ENCODE data around the gene IL1RN. TPM values are rescaled to one million over a fixed set of nuclear protein-coding genes. Genes with fewer than 3 reads are reported as not detected.
"Not testable (repeated sequence)": the region's sequence is repeated elsewhere in the genome, so short reads cannot be mapped to it uniquely, and the experiment has no call there.

IL1RN gene, protein sequence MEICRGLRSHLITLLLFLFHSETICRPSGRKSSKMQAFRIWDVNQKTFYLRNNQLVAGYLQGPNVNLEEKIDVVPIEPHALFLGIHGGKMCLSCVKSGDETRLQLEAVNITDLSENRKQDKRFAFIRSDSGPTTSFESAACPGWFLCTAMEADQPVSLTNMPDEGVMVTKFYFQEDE
- 0.57 TPM for total RNA-seq
- long read RNA-seq, partial matches to known transcripts = 0 of 1 reads
- long read RNA-seq, other reads (novel, unspliced or antisense) = 1 of 1 reads

- DNase-seq = no peak
- intact Hi-C loops (cut with micrococcal nuclease) = no loop called here
These were observed at the start of gene IL1RN for GRCh38 chr2:113126845-113127645. Gene IL1RN (plus strand): TSS chr2:113127598. CDS start chr2:113127625, 27 bp downstream.

DNA sequence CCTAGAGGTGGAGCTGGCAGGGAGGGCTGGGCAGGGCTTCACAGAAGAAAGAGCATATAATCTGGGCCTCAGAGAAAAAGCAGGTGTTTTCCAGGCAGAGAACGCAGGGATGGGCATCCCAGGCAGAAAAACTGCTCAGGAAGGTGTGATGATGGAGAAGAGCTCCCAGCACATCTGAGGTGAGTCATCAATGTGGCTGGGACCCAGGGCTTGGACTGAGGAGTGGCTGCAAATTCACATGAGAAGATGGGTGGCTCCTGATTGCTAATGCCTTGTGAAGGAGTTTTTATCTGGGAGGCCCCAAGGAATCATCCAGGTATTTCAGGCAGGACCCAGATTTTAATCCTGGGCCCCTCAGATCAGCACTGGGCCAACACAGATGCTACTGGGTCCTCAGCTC, 49.5 kb upstream of the IL1RN start:
- no peak for ATAC-seq
- intact Hi-C loops (cut with micrococcal nuclease) = no loop called here
- no peak for DNase-seq

More at GRCh38 chr2:113126845-113127645, at the start of gene IL1RN:
- peak; percentile 59 for ATAC-seq

GRCh38 chr2:113078350-113078839, 49.0 kb upstream of the IL1RN start:
- no peak for DNase-seq
- no peak for ATAC-seq
- intact Hi-C loops (cut with micrococcal nuclease) = no loop called here

DNA sequence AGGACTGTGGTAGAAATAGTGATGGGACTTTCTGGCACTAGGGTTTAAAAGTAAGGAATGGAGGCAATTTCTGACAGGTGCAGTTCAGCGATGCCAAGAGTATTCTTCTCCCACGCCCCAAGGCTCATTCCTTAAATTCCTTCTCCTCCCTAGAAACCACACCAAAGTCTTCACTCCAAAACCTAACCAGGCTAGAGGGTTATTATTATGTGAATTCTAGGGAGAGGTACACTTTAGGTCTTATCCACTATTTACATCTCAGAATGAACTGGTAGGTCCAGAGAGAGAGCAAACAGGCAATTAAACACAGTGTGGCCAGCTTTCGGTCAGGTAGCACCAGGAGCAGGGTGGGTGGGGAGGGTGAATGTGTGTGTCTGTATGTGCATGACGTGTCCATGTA, 48.3 kb upstream of the IL1RN start:
- no peak for ATAC-seq
- DNase-seq = no peak
- intact Hi-C loops (cut with micrococcal nuclease) = no loop called here

- DNase-seq = no peak
- peak; percentile 42 for ATAC-seq
- intact Hi-C loops (cut with micrococcal nuclease) = no loop called here
These were observed 47.3 kb upstream of the IL1RN start for GRCh38 chr2:113080134-113080533.

DNA sequence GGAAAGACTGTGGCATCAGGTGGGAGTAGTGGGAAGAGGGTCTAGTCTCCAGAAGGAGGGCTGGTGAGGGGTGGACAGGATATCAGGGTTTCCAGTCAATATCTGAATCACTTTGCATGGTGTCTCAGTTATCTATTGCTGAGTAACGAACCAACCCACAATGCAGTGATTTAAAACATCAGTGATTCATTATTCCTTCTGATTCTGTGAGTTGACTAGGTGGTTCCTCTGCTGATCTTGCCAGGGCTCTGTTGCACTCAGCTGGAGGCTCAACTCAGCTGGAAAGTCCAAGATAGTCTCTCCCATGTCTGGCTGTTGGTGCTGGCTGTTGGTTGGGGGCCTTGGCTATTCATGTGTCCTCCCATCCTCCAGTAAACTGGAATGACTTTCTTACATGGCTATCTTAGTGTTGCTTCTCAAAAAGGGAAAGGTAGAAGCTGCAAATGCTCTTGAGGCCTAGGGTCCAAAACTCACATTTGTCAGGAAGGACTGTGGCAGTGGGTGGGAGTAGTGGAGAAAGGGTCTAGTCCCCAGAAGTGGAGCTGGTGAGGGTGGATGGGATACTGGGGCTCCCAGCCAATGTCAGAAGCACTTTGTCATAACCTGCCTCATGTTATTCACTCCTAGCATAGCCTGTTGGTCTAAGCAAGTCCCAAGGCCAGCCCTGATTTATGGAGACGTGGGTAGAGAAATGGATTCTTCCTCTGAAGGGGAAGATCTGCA, 45.7 kb upstream of the IL1RN start:
- intact Hi-C loops (cut with micrococcal nuclease) = no loop called here
- DNase-seq (no peak), ATAC-seq (no peak)

GRCh38 chr2:113083296-113083695, 44.1 kb upstream of the IL1RN start:
- intact Hi-C loops (cut with micrococcal nuclease) = no loop called here
- no peak for DNase-seq

GRCh38 chr2:113084249-113085000, 43.0 kb upstream of the IL1RN start:
- ATAC-seq = no peak
- no peak for DNase-seq
- intact Hi-C loops (cut with micrococcal nuclease) = no loop called here

More at GRCh38 chr2:113083296-113083695, 44.1 kb upstream of the IL1RN start:
- no peak for ATAC-seq

DNA sequence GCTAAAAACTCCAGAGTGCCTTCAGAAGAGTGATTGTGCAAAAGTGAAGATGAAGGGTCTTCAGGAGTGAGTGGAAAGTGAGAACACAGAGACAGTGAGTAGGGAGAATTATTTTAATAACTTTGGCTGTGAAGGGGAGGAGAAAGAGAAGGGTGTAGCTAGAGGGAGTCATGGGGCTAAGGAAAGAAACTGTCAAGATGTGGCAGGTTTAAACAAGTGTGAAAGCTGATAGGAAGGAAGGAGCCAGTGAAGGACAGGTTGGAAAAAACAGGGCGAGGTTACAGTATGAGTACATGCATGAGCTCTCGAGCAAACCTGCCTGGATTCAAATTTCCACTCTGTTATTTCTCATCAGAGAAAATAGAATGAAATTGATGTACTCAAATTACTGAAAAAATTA, 41.9 kb upstream of the IL1RN start:
- ATAC-seq = no peak
- intact Hi-C loops (cut with micrococcal nuclease) = no loop called here
- DNase-seq = no peak

- intact Hi-C loops (cut with micrococcal nuclease) = no loop called here
These were observed 39.0 kb upstream of the IL1RN start for GRCh38 chr2:113088213-113088992.

GRCh38 chr2:113089916-113090315, 37.5 kb upstream of the IL1RN start:
- intact Hi-C loops (cut with micrococcal nuclease) = no loop called here
- ATAC-seq = no peak

More at GRCh38 chr2:113088213-113088992, 39.0 kb upstream of the IL1RN start:
- no peak for ATAC-seq
- DNase-seq = no peak

GRCh38 chr2:113091231-113091896, 36.0 kb upstream of the IL1RN start:
- intact Hi-C loops (cut with micrococcal nuclease) = no loop called here
- DNase-seq (no peak), ATAC-seq (no peak)

More at GRCh38 chr2:113089916-113090315, 37.5 kb upstream of the IL1RN start:
- no peak for DNase-seq

DNA sequence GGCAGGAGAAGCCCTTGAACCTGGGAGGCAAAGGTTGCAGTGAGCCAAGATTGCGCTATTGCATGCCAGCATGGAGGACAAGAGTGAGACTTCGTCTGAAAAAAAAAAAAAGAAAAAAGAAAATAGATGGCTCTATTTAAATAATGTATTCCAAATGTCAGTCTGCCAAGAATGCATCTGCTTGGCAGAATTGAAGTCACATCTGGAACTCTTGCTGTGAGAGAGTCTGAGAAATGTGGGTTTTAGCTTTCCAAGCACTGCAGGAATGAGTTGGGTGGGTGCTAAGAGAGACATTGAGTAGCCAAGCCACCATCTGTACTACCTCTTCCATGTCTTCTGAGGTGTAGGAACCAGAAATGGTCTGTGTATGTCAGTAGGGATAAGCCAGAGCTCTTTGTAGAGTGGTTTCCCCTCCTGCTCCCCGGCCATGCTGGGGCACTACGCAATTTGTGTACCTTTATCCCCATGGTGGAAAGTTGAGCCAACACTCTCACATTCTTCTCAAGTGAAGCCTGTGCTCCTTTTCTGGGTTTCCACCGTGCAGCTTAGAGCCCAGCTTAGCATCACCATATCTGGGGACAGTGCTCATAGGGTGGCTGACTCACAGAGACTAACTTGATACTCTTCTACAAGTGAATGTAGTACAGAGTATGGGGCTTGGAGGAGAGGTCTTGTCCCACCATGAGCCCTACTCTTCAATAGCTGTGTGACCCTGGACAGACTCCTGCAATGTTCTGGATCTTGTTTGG, 34.4 kb upstream of the IL1RN start:
- intact Hi-C loops (cut with micrococcal nuclease) = no loop called here
- DNase-seq (no peak), ATAC-seq (no peak)

DNA sequence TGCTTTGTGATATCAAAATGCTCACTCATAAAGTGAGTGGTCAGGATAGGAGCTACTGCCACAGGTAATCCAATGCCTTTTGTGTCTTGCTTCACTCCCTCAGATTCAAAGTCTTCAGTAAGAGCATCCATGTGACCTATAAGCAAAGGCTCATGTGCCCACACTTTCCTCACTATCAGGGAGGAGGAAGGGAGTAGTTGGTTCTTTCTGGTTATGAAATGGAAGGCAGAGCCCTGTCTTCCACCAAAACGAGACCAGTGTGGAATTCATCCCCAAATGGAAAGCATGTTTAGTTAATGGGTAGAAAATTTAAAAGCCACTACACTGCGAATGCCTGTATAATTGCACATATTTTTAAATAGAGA, 33.8 kb upstream of the IL1RN start:
- ATAC-seq (no peak), DNase-seq (no peak)
- intact Hi-C loops (cut with micrococcal nuclease) = no loop called here

DNA sequence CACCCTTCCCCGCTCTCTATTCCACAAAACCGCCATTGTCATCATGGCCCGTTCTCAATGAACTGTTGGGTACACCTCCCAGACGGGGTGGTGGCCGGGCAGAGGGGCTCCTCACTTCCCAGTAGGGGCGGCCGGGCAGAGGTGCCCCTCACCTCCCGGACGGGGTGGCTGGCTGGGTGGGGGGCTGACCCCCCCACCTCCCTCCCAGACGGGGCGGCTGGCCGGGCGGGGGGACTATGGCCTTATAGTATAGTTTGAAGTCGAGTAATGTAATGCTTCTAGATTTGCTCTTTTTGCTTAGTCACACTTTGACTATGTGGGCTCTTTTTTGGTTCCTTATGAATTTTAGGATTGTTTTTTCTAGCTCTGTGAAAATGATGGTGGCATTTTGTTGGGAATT, 31.1 kb upstream of the IL1RN start:
- intact Hi-C loops (cut with micrococcal nuclease); DNase-seq; ATAC-seq: not testable (repeated sequence)

- DNase-seq; intact Hi-C loops (cut with micrococcal nuclease); ATAC-seq: not testable (repeated sequence)
These were observed 30.4 kb upstream of the IL1RN start for GRCh38 chr2:113096842-113097618.
